GM12865 (cell line): ENCODE measurements around the gene VSTM2L.

Experiments
- DNase-seq: peaks from one replicate; pipeline ENCODE4 v3.0.0; 2010; ENCODE audit warnings: low read depth
- H3K4me3 ChIP-seq: 2 replicates; pipeline ENCODE4 v1.5.1; 2011; ENCODE audit warnings: mild to moderate bottlenecking, low read depth, low read length, control low read depth
- TF ChIP-seq, protein P1 (sequence below): IDR thresholded peaks from 2 replicates; pipeline ENCODE4 v1.5.1; 2011; ENCODE audit warnings: low read length, control low read depth, low read depth, inconsistent platforms; ENCODE audit not compliant: insufficient read depth; ENCODE audit errors: missing control alignments

The VSTM2L gene

DNA sequence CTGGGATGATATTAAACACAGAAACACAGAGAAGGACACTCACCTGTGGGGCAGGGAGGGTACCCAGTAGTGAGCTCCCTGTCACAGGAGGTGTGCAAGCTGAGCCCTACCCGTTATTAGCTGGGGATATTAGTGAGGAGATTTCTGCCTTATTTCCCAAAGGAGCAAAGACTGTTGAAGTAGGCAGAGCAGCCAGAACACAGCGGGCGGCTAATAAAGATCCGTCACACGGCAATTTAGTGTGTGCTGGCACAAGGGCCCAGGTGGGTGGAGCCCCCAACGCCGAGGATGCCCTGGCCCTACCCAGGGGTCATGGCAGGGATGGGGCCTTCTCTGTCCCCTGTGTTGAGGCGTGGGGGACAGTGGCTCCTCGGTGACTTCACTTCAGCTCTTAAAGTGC lies 8.3 kb downstream of the VSTM2L start:
- no peak for DNase-seq
- H3K4me3 ChIP-seq = no peak overlapping the region
- TF ChIP-seq, protein P1, sequence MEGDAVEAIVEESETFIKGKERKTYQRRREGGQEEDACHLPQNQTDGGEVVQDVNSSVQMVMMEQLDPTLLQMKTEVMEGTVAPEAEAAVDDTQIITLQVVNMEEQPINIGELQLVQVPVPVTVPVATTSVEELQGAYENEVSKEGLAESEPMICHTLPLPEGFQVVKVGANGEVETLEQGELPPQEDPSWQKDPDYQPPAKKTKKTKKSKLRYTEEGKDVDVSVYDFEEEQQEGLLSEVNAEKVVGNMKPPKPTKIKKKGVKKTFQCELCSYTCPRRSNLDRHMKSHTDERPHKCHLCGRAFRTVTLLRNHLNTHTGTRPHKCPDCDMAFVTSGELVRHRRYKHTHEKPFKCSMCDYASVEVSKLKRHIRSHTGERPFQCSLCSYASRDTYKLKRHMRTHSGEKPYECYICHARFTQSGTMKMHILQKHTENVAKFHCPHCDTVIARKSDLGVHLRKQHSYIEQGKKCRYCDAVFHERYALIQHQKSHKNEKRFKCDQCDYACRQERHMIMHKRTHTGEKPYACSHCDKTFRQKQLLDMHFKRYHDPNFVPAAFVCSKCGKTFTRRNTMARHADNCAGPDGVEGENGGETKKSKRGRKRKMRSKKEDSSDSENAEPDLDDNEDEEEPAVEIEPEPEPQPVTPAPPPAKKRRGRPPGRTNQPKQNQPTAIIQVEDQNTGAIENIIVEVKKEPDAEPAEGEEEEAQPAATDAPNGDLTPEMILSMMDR = no peak

DNA sequence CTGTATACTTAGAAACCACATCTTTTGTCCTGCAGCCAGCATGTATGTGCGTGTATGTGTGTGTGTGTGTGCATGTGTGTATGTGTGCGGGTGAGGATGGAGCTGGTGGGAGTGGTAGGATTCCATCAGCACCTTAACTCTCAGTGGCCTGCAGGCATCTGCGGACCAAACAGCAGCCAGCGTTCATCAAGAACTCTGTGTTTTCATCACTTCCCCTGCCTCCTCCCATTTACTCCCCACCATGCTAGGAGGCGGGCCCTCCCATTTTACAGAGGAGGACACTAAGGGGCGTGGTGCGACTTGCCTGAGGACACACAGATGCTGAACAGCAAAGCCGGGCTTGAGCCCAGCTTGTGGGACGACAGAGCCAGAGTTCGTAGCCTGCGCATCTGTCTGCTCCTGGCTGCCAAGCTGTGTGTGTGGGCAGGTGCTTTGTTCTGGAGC lies 8.9 kb downstream of the VSTM2L start:
- TF ChIP-seq, protein P1 = no peak
- DNase-seq = peak; percentile 47
- no peak overlapping the region for H3K4me3 ChIP-seq

DNA sequence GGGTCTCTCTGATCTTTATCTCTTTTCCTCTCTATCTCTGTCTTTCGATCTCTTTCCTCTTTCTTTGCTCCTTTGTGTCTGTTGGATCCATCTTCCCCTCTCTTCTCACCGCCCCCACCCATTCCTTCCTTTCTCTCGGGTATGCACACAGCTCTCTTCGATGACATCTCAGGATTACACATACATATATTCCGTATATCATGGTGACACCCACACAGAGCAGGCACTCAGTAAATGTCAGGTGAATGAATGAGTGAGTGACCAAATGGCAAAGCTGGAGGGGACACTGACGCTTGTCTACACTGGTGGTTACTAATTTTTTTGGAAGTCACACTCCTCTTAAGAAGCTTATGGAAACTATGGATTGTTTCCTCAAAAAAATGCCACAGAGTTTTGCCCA lies 9.9 kb downstream of the VSTM2L start:
- DNase-seq = no peak
- no peak overlapping the region for H3K4me3 ChIP-seq

DNA sequence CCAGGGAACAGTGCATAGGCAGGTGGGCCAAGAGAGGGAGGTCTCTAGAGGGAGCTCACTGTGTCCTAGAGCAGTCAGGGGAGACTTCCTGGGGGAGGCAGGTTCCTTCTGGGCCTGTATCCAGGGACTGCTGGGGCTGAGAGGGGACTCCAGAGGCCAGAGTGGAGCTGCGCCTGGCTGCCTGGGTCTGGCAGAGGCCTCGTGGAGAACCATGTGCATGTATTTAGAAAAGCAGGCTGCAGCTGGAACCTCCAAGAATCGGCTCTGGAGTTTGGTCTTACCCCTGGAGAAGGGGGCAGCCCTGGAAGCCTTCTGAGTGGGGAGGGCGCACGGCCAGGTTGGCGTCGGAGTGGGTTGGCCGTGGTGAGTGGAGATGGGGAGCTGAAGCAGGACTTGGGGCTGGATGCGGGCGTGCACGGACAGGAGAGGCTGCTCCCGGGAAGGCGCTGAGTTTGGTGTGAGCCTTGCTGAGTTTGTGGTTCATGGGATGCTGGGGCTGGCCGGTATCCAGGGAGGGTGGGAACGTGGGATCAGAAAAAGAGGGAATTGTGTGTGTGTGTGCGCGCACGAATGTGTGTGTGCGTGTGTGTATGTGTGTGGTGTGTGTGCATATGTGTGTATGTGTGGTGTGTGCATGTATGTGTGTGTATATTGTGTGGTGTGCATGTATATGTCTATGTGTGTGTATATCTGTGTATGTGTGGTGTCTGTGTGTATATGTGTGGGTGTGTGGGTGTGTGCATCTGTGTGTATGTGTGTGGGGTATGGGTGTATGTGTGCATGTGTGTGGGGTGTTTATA lies 10.8 kb downstream of the VSTM2L start:
- no peak for DNase-seq
- TF ChIP-seq, protein P1 = no peak
- H3K4me3 ChIP-seq = no peak overlapping the region

More for the DNA sequence above, 9.9 kb downstream of the VSTM2L start:
- TF ChIP-seq, protein P1 = no peak

DNA sequence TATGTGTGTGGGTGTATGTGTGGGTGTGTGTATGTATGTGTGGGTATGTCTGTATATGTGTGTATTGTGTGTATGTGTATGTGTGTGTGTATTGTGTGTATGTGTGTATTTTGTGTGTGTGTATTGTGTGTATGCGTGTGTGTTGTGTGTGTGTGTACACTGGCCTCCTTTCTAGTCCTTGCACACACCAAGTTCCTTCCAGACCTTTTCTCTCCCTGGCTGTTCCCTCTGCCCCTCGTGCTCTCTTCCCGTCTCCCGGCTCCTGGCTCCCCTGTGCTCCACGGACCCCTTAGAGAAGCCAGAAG lies 11.4 kb downstream of the VSTM2L start:
- no peak overlapping the region for H3K4me3 ChIP-seq
- DNase-seq = no peak
- TF ChIP-seq, protein P1 = no peak

DNA sequence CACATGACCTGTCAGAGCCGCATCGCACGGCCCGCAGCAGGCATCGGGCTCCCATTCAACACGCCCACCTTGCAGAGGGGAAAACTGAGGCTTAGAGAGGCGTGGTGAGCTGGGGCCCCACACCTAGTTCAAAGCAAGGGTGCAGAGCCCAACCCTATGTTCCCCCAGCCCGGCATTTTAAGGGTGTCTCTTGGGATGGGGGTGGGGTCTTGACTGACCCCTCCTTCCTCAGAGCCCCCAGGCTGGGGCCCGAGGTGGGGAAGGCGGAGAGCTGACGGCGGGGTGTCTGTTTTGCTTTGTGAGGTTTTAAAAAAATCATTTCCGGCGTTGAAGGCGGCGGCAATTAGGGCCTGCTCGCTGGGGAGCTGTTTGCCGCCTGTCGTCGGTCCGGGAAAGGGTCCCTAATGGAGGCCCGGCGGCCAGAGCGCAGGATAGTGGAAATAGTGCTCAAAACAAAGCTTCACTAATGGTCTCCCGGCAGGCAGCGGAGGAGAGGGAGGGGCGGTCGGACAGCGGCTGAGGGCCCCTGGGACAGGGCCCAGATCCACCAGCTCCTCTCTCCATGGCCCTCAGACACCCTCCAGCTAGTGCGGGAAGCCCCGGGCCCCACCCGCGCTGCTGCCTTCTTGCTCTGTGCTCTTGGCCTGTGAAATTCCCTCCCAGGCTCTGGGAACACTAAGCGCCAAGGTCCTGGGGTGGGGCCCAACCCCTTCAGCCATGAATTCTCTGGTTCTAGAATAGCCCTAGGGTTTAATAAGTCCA lies 11.9 kb downstream of the VSTM2L start:
- DNase-seq = peak; percentile 21
- TF ChIP-seq, protein P1 = no peak
- H3K4me3 ChIP-seq = no peak overlapping the region
